Activated CD8-positive, alpha-beta memory T cell treated with anti-CD3 and anti-CD28 coated beads, Interleukin-2, amount 50 U/mL, for 1 hour (primary cell): ENCODE measurements around the gene NAP1L4.
"Not testable (repeated sequence)": the region's sequence is repeated elsewhere in the genome, so short reads cannot be mapped to it uniquely, and the experiment has no call there.

Source experiments
- DNase-seq: peaks from one replicate; pipeline ENCODE4 v3.0.0-alpha.2; 2020; ENCODE audit errors: extremely low read depth

Gene NAP1L4

DNA sequence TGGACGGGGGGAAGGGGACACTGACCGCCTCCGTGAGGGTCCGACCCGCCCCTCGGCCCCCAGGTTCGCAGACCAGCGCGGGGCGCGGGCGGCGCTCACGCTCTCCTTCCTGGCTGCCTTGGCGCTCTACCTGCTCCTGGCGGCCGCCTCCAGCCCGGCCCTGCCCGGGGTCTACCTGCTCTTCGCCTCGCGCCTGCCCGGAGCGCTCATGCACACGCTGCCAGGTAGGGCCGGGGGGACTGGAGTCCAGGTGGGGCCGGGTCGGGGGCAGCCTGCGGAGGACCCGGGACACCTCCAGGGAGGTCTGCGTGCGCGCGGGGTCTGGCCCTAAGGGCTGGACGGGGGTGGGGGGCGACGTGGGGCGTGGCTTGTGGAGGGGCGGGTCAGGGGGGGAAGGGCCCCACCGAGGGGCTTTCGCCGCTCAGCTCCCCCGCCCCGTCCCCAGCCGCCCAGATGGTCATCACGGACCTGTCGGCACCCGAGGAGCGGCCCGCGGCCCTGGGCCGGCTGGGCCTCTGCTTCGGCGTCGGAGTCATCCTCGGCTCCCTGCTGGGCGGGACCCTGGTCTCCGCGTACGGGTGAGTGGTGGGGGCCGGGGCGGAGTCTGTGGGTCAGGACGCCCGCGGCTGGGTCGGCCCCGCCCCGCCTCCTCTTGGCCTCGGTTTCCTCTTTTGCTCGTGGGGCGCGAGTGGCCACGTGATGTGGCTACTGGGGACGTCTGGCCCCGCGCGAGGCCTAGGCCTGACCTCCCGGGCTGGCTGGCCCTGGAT, 82.8 kb downstream of the NAP1L4 start:
- no peak for DNase-seq

DNA sequence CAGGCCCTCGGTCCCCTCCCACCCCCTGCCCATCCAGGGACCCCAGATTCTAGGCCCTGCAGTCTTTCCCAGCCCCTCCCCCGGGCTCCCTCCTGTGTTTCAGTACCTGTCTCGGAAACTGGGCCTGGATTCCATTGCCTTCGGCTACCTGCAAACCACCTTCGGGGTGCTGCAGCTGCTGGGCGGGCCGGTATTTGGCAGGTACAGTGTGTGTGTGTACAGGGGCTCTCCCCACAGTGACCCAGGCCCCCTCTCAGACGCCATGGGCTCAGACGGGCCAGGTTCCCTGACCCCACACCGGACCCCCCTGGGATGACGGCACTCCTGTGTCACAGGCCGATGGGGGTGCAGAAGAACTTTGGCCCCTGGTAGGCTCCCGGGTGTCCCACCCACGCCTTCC, 84.0 kb downstream of the NAP1L4 start:
- no peak for DNase-seq

DNA sequence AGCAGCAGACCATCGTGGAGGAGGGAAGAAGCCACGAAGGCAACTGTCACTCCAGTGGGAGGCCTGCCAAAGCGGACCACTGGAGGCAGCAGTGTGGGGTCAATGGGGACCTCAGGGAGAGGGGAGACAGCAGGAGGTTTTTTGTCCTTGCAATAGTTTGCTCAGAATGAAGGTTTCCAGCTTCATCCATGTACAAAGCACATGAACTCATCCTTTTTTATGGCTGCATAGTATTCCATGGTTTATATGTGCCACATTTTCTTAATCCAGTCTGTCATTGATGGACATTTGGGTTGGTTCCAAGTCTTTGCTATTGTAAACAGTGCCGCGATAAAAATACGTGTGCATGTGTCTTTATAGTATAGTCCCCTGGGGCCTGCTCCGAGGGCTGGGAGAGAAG, 86.8 kb downstream of the NAP1L4 start:
- DNase-seq, result not testable (repeated sequence)

DNA sequence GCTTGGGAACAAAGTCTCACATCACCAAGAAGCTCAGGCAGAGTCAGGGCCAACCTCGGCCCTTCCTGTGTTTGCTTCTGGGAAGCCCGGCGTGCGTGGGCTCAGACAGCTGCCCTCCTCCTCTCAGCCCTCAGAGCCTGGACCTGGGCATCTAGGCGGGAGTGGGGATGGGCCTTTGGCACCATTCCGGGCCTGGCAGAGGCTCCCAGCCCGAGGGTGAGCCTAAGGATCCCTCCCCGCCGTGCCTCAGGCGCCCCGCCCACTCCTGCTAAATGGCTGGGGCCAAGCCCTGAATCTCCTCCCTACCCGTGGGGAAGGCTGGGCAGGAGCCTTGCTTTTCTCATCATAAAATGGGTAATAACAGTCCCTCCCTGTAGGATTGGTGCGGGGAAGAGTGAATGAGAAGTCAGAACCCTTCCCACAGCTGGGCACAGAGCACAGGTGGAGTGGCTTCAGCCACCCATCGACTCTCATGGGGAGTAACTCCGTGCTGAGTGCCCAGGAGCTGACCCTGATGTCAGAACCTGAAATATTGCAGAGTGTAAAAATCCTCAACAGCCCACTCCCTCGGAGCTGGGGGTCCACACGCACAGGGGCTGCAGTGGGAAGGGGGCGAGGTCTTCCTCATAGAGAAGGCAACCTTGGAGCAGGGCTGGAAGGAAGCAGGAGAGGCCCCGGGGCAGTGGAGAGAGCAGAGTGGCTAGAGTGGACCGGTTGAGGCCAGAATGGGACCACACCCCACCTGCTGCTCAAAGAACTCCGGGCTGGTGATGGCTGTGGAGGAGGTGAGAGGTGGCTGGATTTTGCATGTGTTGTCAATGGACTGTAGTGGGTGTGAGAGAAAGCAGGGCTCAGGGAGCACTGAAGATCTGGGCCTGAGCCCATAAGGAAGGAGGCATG, 87.7 kb downstream of the NAP1L4 start:
- DNase-seq, result no peak

DNA sequence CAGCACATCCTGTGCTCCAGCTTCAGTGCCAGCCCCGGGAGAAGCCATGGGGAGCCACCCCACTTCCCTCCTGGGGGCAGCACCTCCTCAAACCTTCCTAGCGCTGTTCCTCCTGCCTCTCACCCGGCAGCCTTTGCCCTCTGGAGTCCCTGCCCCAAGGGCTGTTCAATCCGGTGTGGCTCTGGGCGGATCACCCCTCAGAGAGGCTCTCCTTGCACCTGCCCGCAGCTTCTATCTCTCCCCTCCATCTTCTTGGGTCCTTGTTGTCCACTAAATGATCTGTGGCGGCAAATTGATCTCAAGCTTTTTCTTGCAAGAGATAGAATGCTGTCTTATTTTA, 88.5 kb downstream of the NAP1L4 start:
- no peak for DNase-seq

DNA sequence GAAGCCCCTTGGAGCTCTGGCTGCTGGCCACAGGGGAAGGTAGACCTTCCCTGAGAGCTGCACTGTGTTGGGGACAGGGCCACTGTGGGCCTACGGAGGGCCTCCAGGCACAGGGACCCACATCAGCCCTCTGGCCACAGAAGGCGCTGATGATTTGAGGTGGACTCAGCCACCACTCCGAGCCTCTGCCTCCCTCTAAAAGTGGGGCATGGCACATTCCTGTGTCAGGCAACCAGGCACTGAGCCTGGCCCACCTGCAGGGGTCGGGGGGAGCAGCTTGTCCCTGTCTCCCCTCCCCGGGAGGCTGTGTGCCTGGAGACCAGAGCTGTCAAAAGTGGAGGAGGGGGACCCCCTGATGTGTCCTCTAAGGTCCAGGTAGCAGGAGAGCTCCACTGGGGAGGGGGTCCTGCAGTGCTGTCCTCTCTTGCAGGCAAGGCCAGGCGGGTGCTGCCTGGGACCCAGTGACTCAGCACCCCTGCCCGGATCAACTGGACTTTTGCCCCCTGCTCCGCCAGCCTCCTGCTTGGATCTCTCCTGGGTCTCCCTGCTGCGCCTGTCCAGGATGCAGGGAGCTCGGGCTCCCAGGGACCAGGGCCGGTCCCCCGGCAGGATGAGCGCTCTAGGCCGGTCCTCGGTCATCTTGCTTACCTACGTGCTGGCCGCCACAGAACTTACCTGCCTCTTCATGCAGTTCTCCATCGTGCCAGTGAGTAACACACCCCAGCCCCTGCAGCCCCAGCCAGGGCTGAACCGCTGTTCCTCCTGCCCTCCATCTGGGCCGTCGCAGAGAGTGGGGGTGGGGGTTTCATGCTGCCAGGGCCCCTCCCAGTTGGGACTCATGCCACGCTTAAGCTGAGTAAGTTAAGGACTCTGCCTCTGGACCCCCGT, 89.1 kb downstream of the NAP1L4 start:
- no peak for DNase-seq

DNA sequence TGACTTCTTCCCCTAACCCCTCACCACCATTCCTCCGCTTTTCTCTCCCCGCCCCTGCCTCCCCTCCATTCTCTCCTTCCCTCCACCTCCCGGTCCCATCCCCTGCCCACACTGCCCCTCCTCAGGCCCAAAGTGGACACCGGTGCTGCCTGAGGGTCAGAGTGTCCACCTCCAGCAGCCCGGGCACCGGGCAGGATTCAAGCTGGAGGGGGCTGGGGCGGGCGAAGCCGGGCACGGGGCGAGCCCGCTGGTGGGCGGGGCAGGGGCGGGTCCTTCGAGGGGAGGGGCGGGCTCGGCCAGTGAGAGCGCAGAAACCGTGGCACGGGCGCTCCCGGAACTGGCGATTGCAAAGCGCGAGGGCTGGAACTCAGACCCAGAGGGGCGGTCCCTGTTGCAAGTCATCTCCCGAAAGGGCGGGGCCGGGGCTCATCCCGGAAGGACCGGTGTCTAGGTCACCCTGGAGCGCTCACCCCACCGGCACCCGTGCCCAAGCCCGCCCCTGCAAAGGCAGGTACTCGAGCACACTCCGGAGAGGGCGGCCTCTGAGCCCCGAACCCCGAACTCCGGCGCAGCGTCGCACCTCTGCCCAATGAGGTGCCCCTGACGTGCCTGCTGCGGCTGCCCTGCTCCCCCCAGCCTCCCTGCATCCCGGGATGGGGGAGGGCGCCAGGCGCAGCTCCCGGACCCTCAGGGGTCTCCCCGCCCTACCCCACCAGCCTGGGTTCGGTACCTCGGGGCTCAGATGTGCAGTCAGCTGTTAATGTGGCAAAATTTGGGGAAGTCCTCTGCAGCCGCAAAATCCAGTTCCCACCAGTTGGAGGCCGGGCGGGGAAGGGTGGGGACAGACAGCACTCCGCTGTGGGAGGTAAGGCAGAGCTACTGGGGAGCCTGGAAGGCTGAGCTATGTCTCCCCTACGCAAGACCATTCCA, 90.0 kb downstream of the NAP1L4 start:
- peak; percentile 80 for DNase-seq

DNA sequence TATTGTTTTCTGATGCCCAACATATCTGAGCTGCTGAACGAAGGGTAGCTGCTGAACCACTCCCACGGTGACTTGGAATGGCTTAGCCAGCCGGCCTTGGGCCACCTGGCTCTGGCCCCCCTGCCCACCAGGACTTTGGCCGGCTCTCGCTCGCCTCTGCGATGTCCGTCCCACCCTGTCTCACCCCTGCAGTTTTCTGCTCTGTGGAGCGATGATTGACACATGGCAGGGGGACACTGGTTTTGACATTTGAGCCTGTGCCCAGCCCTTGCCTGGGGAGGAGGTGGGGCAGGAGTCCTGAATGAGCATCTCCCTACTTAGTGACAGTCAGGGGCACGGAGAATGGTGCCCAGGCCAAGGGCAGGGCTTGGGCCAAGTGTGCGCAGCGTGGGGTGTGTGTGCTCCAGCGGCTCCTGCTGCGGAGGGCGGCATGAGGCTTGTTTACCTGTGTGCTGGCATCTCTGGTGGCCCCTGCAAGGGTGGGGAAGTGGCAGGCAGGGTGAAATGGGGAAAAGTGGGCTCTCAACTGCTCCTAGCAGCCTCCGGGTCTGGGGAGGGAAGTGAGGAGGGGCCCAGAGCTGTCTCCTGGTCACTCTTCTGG, 90.8 kb downstream of the NAP1L4 start:
- no peak for DNase-seq

DNA sequence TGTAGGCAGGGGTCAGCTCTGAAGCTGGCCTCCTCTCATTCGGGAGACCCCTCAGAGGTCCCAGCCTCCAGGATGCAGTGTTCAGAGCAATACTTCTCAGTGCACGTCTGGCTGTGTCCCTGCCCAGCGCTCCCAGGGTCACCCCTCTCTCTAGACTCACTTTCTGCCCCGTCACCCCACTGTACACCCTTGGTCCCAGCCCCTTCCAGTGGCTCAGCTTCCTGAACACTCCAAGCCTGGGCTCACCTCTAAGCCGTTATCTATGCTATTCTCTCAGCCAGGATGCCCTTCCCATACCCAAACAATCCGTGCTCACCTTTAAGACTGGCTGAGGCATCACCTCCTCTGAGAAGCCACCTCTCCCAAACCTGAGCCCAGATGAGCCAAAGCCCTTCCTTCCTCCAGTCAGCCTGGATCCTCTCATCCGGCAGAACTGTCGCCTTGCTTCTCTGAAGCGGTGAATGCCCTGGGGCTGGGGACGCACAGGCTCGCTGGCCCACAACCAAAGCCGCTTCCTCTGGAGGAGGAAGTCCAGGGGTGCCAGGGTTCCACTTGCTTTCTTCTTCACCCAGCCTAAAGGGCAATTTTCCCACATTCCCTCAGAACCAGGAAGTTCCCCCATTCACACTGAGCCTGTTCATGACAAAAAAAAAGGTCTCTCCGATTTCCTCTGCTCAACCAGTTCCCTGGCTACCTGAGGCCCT, 92.9 kb downstream of the NAP1L4 start:
- no peak for DNase-seq

DNA sequence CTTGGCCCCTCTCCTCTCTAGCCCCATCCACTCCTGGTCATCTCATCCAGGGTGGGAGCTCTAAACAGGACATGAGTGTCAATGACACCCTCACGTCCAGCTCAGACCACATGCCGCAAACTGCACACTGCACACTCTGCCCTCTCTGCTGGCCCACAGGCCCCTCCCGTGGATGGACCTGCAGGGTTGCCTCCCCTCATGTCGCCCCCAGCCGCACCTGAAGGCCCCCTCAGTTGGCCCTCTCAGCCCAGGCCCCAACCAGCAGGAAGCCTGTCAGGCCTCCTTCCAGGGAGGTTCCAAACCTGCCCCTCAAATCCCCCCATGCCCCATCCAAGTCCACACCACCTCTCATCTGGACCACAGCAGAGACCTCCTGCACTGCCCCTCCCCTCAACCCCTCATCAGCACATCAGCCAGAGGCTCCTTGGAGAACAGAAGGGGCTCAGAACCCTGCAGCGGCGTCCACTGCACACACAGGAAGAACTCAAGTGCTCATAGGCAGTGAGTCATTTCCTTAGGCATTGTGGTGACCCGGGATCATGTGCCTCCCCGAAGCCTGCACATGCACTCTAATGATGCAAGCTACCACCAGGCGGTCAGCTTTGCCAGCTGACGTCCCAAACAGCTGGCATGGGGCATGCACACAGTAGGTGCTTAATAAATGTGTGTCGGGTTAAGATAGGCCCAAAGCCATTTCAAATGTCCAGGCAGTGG, 93.6 kb downstream of the NAP1L4 start:
- peak; percentile 24 for DNase-seq

DNA sequence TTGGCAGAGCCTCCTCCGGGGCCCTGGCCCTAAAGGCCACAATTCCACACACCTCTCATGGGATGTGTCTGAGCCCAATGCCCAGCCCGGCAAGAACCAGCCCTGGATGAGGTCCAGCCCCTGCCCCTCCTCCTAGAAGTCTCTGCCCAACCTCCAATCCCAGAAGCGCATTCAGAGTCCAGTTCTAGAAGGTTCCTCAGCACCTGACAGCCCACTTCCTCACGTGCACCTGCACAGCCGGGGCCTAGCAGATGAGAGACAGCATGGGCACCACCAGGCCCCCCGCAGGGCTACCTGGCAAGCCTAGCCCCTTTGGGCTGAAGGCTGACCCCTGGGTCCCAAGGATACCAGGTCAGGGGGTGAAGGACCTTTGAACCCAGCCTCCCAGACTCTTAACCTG, 95.1 kb downstream of the NAP1L4 start:
- DNase-seq, result no peak

DNA sequence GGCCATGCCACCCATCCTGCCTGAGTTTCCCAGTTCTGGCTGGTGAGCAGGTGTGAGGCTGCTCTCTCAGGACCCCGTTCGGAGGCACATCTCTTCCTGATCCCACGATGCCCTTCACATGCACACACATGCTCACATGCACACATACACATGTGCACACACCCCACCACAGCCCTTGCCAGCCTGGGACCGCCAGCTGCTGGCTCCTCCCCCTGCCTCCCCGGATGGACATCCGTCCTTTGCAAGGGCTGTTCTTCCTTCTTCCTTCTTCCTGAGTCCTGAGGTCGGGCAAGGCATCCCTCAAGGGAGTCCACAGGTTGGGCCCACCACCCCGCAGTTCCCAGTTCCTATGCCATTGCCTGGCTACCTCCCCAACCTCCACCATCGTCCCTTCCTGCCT, 96.1 kb downstream of the NAP1L4 start:
- no peak for DNase-seq
